ENCODE data around the gene GABRE.

The GABRE gene, protein sequence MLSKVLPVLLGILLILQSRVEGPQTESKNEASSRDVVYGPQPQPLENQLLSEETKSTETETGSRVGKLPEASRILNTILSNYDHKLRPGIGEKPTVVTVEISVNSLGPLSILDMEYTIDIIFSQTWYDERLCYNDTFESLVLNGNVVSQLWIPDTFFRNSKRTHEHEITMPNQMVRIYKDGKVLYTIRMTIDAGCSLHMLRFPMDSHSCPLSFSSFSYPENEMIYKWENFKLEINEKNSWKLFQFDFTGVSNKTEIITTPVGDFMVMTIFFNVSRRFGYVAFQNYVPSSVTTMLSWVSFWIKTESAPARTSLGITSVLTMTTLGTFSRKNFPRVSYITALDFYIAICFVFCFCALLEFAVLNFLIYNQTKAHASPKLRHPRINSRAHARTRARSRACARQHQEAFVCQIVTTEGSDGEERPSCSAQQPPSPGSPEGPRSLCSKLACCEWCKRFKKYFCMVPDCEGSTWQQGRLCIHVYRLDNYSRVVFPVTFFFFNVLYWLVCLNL

DNA sequence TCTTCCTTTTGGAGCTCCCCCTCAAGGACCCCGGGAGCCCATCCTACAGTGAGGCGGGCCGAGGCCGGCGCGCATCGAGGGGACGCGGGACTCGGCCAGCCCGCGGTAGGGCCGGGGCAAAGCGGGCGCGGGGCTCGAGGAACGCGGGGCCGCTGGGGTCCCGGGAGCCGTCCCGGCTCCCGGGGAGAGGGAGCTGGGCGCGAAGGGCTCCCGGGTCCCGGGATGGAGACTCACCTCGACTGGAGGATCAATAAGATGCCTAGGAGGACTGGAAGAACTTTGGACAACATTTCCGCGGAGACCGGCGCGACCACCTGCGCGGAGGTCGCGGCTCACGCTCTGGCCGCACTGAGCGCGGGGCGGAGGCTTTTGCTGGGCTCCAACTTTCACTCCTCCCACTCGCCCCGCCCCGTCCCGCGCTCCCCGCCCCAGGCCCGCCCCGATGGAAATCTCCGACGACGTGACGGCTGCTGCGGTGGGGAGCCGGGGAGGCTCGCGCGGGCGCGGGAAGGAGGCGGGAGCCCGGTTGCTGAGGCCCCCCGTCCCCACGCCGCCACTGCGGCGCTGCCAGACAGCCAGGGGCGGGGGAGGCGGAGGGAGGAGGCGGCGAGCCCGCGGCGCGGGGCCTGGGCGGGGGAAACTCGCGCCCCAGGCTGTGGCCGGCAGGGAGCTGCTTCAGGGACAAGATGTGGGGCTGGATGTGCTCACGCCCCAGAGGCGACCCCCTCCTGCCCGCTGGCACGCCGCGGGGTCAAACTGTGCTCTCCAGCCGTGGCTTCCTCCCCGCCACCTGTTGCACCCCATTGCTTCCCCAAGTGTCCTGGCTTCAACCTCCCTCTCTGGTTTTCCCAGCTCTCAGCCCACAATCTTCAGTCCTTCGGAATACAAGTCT, at the start of gene GABRE:
Gene GABRE (minus strand): TSS at position 341 of the 892 bp plus-strand sequence. CDS start 51 bp downstream, at position 290.
- FAIRE-seq = no peak

GRCh38 chrX:152020888-152021287, 46.4 kb upstream of the GABRE start:
- FAIRE-seq = no peak

DNA sequence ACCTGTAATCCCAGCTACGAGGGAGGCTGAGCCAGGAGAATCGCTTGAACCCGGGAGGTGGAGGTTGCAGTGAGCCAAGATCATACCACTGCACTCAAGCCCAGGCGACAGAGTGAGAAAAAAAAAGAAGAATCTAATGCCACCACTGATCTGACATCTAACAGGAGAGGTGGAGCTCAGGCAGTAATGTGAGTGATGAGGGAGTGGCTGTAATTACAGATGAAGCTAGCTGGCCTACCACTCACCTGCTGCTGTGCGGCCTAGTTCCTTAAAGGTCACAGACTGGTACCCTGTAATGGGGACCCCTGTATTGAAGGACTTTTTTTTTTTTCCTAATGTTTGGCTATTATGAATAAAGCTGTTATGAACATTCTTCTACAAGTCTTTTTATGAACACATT, 25.3 kb upstream of the GABRE start:
- no peak for FAIRE-seq

DNA sequence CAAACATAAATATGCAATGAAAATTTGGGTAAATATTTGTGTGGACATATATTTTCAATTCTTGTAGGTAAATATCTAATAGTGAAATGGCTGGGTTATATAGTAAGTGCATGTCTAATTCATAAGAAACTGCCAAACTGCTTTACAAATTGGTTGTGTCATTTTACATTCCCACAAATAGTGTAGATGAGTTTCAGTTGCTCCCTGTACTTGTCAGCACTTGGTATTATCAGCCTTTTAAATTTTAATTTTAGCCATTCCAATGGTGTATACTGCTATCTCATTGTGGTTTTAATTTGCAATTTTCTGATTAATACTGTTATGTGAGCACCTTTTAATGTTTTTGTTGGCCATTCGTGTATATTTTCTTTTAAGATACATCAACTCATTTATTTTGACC, 23.1 kb upstream of the GABRE start:
- no peak for FAIRE-seq

DNA sequence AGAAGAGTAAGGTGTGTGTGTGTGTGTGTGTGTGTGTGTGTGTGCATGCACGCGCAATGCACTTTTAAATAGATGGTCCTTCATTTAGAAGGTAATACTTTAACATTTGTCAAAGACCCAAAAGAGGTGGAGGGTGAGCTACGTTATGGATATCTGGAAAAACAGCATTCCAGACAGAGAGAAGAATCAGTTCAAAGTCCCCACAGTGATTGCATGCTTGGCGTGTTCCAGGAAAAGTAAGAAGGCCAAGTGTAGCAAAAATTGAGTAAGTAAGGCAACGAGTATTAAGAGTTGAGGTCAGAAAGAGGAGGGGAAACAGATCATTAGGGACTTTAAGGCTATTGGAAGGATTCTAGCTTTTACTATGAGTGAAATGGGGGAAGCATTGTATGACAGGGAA, 21.9 kb upstream of the GABRE start:
- FAIRE-seq = no peak

GRCh38 chrX:151994476-151994875, 20.0 kb upstream of the GABRE start:
- no peak for FAIRE-seq

DNA sequence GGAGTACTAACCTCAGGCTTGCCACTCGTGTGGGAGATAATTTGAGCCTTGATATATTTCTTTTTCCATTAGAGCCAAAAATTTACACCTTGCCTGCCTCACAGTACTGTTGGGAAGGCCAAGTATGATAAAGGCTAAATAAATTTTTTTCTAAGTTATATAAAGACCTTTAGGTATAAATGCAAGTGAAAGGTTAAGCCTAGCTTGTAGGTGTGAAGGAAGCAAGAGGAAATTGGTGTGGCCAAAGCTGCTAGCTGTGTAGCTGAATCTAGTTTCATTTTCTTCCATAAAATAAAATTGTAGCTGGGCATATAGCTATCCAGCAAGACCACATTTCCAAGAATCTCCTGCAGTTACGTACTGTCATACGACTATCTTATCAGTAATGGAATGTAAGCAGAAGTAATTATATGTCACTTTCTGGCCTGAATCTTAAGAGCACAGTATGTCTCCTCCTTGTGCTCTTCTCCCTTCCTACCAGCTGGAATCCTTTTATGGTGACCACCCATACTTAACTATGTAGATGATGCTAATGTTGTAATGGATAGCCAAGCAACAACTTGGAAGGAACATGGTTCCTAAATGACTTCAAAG, 14.3 kb upstream of the GABRE start:
- FAIRE-seq = no peak

GRCh38 chrX:151987108-151987507, 12.6 kb upstream of the GABRE start:
- FAIRE-seq = no peak

- FAIRE-seq = no peak
Measured at GRCh38 chrX:151985955-151986354, 11.5 kb upstream of the GABRE start.

DNA sequence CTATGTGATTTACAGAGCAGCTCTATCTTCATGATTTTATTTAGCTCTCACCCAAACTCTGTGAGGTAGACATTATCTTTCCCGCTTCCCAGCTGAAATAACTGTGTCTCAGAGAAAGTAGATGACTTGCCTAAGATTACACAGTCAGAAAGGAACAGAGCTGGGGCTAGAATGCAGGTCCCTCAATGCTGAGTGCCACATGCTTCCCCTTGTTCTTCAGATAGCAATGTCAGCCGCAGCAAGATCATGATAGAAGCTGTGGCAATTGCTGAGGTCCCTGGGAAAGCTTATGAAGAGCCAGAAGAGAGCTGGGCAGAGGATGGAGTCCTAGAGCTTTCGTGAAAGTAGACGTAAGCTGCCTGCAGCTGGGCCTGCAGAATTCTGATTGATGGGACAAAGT, 11.1 kb upstream of the GABRE start:
- no peak for FAIRE-seq

- no peak for FAIRE-seq
Measured at GRCh38 chrX:151984902-151985301, 10.4 kb upstream of the GABRE start.

DNA sequence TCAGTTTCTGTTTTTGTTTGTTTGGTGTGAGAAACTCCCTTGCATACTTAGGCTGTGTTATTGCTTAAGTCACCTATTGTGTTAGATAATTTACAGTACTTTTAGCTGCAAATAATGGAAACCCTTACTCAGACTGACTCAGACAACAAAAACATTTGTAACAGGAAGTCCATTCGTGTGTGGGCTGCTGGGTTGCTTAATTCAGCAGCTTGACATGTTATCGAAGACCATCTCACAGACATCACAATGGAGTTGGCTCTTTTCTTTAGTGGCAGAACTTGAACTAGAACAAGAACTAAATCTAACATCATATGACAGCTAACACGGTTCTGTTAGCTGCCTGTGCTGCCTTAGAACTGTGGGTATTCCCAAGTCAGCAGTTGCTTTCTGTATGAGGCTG, 9.9 kb upstream of the GABRE start:
- FAIRE-seq = no peak

DNA sequence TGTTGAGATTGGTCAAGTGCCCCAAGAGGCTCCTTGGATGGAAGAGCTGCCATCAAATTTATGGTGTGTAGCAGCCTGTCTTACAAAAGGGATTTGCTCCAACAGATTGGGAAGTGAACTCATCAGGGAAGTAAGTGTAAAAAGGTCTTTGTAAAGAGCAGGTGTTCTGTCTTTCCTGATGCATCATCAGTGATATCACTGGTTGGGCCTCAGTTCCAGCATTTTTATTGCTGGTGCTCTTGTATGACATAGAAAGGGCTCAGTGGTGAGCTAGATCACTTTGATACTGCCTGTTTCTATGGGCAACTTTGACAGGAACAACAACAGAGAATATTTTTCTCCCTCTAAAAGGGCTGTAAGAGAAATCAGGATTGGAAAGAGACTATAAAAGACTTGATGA, 8.7 kb upstream of the GABRE start:
- FAIRE-seq = no peak

- FAIRE-seq = no peak
Measured at GRCh38 chrX:151982222-151982621, 7.7 kb upstream of the GABRE start.

DNA sequence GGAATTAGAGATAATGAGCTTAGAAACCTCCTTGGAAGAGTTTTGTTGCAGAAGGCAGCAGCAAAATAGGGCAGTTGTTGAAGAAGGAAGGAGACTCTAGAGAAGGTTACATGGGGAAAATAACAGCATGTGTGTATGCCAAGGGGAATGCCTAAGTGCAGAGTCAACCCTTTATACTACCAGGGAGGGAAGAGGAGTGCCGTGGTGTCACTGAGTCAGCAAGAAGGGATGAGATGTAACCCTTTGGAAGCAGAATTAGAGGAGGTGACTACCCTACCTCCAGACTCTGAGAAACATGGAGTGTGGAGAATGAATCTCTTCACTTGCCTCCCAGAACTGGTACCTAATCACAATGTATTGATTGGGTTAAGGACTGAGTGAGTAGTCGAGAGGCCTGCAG, 6.7 kb upstream of the GABRE start:
- FAIRE-seq = no peak

DNA sequence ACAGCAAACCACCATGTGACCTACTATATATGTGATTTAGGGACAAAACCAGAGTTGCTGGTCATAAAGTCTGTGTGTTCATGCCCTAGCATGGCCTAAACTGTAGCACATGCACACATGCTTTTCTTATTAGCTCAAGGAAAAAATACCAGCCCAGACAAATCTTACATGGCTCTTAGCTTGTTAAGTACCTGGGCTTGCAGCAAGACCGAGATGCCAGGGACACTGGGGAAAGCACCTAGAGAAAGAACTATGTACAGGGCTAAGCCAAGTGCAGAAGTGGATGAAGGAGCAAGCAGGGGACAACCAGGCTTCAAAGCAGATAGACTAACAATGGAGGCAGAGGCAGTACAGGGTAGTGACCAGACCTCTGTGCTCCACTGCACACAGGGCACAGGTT, 3.4 kb upstream of the GABRE start:
- no peak for FAIRE-seq

DNA sequence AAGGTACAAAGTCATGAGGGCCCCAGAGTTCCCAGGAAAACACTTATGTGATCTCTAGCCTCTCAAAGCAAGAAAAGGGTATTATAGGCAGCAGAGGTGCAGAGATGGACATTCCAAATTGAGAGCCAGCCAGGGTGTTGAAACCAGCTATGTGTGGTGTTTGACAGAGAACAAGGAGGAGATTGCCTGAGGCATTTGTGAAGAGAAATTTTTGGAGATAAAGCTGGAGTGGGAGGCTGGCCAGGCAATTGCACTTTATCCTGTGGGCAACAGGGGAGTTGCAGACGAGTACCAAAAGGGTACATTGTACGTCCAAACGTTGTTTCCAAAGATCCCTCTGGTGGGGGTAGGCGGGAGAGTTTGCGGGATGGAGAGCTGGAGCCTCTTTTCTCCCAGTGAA, 2.5 kb upstream of the GABRE start:
- no peak for FAIRE-seq

DNA sequence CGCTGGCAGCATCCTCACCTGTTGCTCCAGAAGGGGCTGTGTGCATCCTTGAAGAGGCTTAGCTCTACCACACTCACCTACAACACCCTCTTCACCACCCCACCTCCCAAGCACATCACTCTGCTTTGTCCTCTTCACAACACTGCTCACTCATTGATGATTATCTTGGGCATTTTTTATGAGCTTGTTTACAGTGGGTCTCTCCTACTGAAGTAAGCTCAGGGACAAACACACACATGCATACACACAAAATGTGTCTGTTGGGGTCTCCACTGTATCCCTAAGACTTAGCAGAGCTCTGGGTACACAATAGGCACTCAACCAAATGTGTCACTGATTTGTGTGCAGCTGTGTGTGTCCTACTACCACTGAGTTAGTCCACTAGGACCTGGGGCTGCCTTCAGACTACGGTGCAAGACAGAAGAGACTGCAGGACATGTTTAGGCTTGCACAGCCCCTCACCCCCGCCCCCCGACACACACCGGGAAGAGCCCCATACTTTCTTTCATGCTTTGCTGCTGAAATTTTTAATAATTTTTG, 1.3 kb upstream of the GABRE start:
- no peak for FAIRE-seq

DNA sequence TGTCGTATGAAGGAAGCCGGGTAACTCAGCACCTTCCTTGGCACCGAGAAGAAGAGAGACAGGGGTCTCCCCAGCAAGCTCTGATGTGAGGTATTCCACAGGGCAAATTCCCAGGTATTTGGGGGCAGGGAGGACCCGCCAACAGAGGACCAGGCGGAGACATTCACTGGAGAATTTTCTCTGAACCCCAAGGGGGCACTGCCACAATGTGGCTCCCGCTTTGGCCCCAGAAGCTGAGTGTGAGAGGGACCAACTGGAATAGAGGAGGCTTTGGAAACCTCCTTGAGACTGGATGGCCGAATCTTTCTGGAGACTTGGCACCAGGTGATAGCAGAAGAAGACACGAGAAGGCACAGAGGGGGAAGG, 735 bp upstream of the GABRE start:
- FAIRE-seq = no peak

DNA sequence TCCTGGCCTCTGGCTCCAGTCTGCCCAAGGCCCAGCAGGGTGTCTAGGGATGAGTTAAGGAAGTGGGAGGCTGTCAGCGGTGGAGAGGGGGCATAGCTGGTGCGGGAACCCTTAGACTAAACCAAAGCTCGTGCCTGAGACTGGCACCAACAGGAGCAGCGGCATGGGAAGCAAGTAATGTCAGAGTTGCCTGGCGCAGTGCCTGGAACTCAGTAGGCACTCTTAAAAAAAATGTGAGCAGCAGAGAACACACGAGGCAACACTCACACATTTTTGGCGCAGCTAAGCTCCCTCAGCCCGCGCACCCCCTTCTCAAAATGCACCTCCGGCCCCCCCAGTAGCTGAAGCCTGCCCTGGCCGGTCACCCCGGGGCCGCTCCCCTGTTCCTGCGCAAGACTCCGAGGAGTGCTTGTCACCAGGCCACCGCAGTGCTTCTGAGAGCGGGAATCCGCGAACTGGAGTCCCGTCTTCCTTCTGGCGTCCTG, 583 bp downstream of the GABRE start:
- no peak for FAIRE-seq

- no peak for FAIRE-seq
Measured at GRCh38 chrX:151973060-151973661, 1.3 kb downstream of the GABRE start.

- no peak for FAIRE-seq
Measured at GRCh38 chrX:151970661-151971060, 3.8 kb downstream of the GABRE start.

- no peak for FAIRE-seq
Measured at GRCh38 chrX:151970027-151970426, 4.4 kb downstream of the GABRE start.

All from TTC549 (cell line).